Measurements from ENCODE around the gene CTNNA1. TPM values are rescaled to one million over a fixed set of nuclear protein-coding genes. Genes with fewer than 3 reads are reported as not detected.

The CTNNA1 gene
- polyA plus RNA-seq, 1 of the 3 experiments (the other 2 are of a cell fraction), result 130 TPM

DNA sequence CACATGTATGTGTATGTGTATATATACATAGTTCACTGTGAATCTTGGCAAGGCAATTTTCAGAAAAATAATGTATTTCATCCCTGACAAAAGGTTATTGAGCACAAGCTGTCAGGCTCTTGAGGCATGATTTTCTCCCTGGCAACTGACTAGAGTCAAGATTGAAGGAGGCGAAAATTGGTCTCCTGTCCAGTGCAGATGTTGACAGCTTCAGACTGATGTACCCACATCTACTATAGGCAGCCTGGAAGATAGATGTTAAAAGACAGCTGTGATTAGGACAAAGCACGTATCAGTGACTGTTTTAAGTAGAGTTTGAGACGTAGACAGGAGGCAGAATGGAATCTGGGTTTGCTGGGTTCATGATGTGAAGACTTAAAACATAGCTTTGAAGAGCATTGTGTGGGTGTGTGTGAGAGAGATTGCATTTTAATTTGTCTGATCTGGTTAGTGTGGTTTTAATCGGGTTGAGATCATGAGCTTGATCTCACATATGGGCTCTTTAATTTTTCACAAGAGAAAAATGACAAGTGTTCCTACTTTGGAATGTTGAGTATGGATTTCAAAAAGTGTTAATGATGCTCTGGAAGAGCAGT lies 39.1 kb downstream of the CTNNA1 start:
- Histone ChIP-seq H3K27me3 (ENCODE audit: insufficient read depth) (no peaks in the 10 kb centered on the region), H3K4me2 (no peak overlapping the region), H3K27ac (ENCODE audit: low read depth in 2 of 2, low read length in 1 of 2) (no peak overlapping the region), H3K9me2 (no peaks in the 10 kb centered on the region), H3K36me3 (replicated peaks in 1 of 2; ENCODE audit: control insufficient read depth in 1 of 2, insufficient read depth in 2 of 2, low read length in 1 of 2) (peaks cover 0 to 9% of the 10 kb centered on the region in 2 experiments), H3K79me2 (ENCODE audit: insufficient read depth) (peaks cover 100% of the 10 kb centered on the region), H3K9ac (no peak overlapping the region), H3K9me3 (no peaks in the 10 kb centered on the region), H3K4me1 (ENCODE audit: control insufficient read depth in 1 of 2, insufficient read depth in 2 of 2, low read depth in 1 of 2, low read length in 1 of 2) (peaks cover 4 to 21% of the 10 kb centered on the region in 2 experiments; a peak in 3 of 4 replicates), H2AFZ (ENCODE audit: low read depth) (no peak overlapping the region), H3K4me3 (ENCODE audit: low read depth in 2 of 2, low read length in 1 of 2) (no peak overlapping the region), H3F3A (replicated peaks; ENCODE audit: insufficient read depth) (peaks cover 23% of the 10 kb centered on the region), H4K20me1 (ENCODE audit: insufficient read depth) (peaks cover 94% of the 10 kb centered on the region)
- CTCF ChIA-PET, result interaction anchor here (0.6 to 4.1 kb wide), 9 partner anchors 11 to 415 kb away, joined by 3 to 28 read pairs (median 4); partner anchors contain the start of gene CTNNA1
- no peak for DNase-seq
- 77% methylated on average over 4 of the region's 4 CpGs for WGBS (ENCODE audit: low lambda C conversion rate)
- POLR2A ChIA-PET, result no interaction called here
- TF ChIP-seq, protein P1, sequence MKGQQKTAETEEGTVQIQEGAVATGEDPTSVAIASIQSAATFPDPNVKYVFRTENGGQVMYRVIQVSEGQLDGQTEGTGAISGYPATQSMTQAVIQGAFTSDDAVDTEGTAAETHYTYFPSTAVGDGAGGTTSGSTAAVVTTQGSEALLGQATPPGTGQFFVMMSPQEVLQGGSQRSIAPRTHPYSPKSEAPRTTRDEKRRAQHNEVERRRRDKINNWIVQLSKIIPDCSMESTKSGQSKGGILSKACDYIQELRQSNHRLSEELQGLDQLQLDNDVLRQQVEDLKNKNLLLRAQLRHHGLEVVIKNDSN (IDR thresholded peaks at IDR 0.05; ENCODE audit: borderline replicate concordance, low read depth), result no peak
- TF ChIP-seq TEAD4 (IDR thresholded peaks at IDR 0.05; ENCODE audit: borderline replicate concordance, insufficient read depth), result no peak
- TF ChIP-seq TAF1 (IDR thresholded peaks at IDR 0.05; ENCODE audit: borderline replicate concordance, low read depth, low read length), result no peak
- no peak for TF ChIP-seq JUND (IDR thresholded peaks at IDR 0.05)
- TF ChIP-seq SMC3 (IDR thresholded peaks at IDR 0.05; ENCODE audit: low read depth, low read length), result no peak
- TF ChIP-seq GATA2 (CRISPR knock-in tag; IDR thresholded peaks at IDR 0.05), result no peak

DNA sequence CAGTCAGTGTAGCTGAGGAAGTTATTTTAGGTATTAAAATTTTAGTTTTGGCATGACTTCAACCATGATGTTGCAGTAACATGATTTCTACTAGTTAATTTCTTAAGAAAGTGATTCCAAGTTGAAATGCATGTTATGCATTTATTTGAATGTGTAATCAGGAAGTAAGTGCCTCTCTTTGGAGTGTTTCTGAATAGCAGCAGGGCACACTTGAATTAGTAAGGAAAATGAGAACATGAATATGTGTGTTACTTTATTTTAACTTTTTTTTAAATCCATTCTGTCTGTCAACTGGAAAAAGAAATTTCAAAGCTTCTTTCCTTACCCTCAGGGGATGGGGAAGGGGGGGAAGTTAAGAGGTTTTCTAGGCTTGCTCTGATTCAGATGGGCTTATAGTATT lies 40.4 kb downstream of the CTNNA1 start:
- H3K36me3 ChIP-seq (replicated peaks in 1 of 2; ENCODE audit: control insufficient read depth in 1 of 2, insufficient read depth in 2 of 2, low read length in 1 of 2), result peaks cover 0 to 16% of the 10 kb centered on the region in 2 experiments
- H3K27me3 ChIP-seq (ENCODE audit: insufficient read depth), result no peaks in the 10 kb centered on the region
- peaks cover 92% of the 10 kb centered on the region for H4K20me1 ChIP-seq (ENCODE audit: insufficient read depth)
- no peak overlapping the region for H3K4me3 ChIP-seq (ENCODE audit: low read depth in 2 of 2, low read length in 1 of 2)
- peaks cover 100% of the 10 kb centered on the region for H3K79me2 ChIP-seq (ENCODE audit: insufficient read depth)
- H2AFZ ChIP-seq (ENCODE audit: low read depth), result no peak overlapping the region
- no peak for DNase-seq
- H3K9me2 ChIP-seq, result no peaks in the 10 kb centered on the region
- no peak overlapping the region for H3K9ac ChIP-seq
- H3K27ac ChIP-seq (ENCODE audit: low read depth in 2 of 2, low read length in 1 of 2), result peak overlapping the region in 1 of 2 experiments; percentile 2; a peak in 1 of 4 replicates
- H3F3A ChIP-seq (replicated peaks; ENCODE audit: insufficient read depth), result peaks cover 23% of the 10 kb centered on the region
- ChIA-PET CTCF (interaction anchor here (0.7 to 4.1 kb wide), 6 partner anchors 15 to 353 kb away, joined by 3 to 28 read pairs (median 4); partner anchors contain the start of gene CTNNA1), POLR2A (no interaction called here)
- no peak overlapping the region; the same call in 1 of the 2 replicates for H3K4me2 ChIP-seq
- TF ChIP-seq FOXJ3 (CRISPR knock-in tag; IDR thresholded peaks at IDR 0.05) (no peak), FOXM1 (IDR thresholded peaks at IDR 0.05; ENCODE audit: low read depth) (no peak), YY1 (IDR thresholded peaks at IDR 0.05; ENCODE audit: low read depth) (no peak), MEF2A (IDR thresholded peaks at IDR 0.05; ENCODE audit: borderline replicate concordance, low read depth) (no peak), ELF1 (IDR thresholded peaks at IDR 0.05) (no peak), RCOR1 (IDR thresholded peaks at IDR 0.05; ENCODE audit: low read length) (no peak), RFX5 (IDR thresholded peaks at IDR 0.05; ENCODE audit: low read length) (no peak)
- TF ChIP-seq, protein P2, sequence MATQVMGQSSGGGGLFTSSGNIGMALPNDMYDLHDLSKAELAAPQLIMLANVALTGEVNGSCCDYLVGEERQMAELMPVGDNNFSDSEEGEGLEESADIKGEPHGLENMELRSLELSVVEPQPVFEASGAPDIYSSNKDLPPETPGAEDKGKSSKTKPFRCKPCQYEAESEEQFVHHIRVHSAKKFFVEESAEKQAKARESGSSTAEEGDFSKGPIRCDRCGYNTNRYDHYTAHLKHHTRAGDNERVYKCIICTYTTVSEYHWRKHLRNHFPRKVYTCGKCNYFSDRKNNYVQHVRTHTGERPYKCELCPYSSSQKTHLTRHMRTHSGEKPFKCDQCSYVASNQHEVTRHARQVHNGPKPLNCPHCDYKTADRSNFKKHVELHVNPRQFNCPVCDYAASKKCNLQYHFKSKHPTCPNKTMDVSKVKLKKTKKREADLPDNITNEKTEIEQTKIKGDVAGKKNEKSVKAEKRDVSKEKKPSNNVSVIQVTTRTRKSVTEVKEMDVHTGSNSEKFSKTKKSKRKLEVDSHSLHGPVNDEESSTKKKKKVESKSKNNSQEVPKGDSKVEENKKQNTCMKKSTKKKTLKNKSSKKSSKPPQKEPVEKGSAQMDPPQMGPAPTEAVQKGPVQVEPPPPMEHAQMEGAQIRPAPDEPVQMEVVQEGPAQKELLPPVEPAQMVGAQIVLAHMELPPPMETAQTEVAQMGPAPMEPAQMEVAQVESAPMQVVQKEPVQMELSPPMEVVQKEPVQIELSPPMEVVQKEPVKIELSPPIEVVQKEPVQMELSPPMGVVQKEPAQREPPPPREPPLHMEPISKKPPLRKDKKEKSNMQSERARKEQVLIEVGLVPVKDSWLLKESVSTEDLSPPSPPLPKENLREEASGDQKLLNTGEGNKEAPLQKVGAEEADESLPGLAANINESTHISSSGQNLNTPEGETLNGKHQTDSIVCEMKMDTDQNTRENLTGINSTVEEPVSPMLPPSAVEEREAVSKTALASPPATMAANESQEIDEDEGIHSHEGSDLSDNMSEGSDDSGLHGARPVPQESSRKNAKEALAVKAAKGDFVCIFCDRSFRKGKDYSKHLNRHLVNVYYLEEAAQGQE (IDR thresholded peaks at IDR 0.05; ENCODE audit: low read depth, low read length), result no peak
- TF ChIP-seq, protein P3, sequence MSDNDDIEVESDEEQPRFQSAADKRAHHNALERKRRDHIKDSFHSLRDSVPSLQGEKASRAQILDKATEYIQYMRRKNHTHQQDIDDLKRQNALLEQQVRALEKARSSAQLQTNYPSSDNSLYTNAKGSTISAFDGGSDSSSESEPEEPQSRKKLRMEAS (IDR thresholded peaks at IDR 0.05; ENCODE audit: low read depth), result no peak
- TF ChIP-seq, protein P4, sequence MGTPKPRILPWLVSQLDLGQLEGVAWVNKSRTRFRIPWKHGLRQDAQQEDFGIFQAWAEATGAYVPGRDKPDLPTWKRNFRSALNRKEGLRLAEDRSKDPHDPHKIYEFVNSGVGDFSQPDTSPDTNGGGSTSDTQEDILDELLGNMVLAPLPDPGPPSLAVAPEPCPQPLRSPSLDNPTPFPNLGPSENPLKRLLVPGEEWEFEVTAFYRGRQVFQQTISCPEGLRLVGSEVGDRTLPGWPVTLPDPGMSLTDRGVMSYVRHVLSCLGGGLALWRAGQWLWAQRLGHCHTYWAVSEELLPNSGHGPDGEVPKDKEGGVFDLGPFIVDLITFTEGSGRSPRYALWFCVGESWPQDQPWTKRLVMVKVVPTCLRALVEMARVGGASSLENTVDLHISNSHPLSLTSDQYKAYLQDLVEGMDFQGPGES (IDR thresholded peaks at IDR 0.05; ENCODE audit: low read depth, low read length), result no peak
- TF ChIP-seq, protein P1 (IDR thresholded peaks at IDR 0.05; ENCODE audit: borderline replicate concordance, low read depth), result no peak
- TF ChIP-seq, protein P5, sequence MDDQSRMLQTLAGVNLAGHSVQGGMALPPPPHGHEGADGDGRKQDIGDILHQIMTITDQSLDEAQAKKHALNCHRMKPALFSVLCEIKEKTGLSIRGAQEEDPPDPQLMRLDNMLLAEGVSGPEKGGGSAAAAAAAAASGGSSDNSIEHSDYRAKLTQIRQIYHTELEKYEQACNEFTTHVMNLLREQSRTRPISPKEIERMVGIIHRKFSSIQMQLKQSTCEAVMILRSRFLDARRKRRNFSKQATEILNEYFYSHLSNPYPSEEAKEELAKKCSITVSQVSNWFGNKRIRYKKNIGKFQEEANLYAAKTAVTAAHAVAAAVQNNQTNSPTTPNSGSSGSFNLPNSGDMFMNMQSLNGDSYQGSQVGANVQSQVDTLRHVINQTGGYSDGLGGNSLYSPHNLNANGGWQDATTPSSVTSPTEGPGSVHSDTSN (IDR thresholded peaks at IDR 0.05), result no peak
- TF ChIP-seq, protein P6, sequence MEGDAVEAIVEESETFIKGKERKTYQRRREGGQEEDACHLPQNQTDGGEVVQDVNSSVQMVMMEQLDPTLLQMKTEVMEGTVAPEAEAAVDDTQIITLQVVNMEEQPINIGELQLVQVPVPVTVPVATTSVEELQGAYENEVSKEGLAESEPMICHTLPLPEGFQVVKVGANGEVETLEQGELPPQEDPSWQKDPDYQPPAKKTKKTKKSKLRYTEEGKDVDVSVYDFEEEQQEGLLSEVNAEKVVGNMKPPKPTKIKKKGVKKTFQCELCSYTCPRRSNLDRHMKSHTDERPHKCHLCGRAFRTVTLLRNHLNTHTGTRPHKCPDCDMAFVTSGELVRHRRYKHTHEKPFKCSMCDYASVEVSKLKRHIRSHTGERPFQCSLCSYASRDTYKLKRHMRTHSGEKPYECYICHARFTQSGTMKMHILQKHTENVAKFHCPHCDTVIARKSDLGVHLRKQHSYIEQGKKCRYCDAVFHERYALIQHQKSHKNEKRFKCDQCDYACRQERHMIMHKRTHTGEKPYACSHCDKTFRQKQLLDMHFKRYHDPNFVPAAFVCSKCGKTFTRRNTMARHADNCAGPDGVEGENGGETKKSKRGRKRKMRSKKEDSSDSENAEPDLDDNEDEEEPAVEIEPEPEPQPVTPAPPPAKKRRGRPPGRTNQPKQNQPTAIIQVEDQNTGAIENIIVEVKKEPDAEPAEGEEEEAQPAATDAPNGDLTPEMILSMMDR (IDR thresholded peaks at IDR 0.05), result no peak
- H3K9me3 ChIP-seq, result no peaks in the 10 kb centered on the region
- H3K4me1 ChIP-seq (ENCODE audit: control insufficient read depth in 1 of 2, insufficient read depth in 2 of 2, low read depth in 1 of 2, low read length in 1 of 2), result peaks cover 3 to 21% of the 10 kb centered on the region in 2 experiments; a peak in 3 of 4 replicates

Measured in SK-N-SH (cell line).